HuH-7 (cell line): ENCODE data around the gene NKRF.
"Not testable (repeated sequence)": the region's sequence is repeated elsewhere in the genome, so short reads cannot be mapped to it uniquely, and the experiment has no call there.

Source experiments
- DNase-seq: peaks from one replicate; pipeline ENCODE4 v3.0.0; 2011; ENCODE audit warnings: low spot score

NKRF gene

GRCh38 chrX:119606280-119607017 is at the start of gene NKRF:
NKRF (minus strand) TSS chrX:119606424.
- peak; percentile 78 for DNase-seq

- no peak for DNase-seq
Measured at GRCh38 chrX:119655125-119655524, 48.9 kb upstream of the NKRF start.

GRCh38 chrX:119654112-119654531 is 47.9 kb upstream of the NKRF start:
- no peak for DNase-seq

DNA sequence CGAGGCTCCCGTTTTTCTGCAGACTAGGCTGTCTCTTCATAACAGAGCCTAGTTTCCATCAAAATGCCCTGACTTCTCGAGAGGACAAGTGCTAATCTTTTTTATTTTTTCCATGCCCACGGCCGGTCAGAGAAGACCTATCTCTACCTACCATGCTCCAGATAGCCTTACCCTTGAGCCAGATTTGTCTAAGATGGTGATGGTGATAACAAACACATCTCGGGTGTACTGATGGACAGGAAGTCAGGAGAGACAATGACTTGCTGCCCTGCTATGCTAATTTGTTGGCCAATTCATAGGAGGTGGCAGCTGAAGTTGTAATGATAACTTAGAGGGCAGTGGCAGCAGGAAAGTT is 42.2 kb upstream of the NKRF start:
- DNase-seq = no peak

GRCh38 chrX:119647552-119648420 is 41.6 kb upstream of the NKRF start:
- DNase-seq = no peak

DNA sequence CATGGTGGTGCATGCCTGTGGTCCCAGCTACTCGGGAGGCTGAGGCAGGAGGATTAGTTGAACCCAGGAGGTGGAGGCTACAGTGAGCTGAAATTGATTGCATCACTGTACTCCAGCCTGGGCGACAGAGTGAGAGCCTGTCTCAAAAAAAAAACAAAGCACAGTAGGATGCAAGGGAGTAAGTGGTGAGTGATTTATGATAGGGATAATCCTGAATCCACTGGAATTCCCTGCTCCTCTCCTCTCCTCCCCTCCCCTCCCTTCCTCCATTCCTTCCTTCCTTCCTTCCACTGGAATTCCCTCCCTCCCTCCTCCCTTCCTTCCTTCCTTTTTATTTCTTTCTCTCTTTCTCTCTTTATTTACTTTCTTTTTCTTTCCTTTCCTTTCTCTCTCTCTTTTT is 40.9 kb upstream of the NKRF start:
- no peak for DNase-seq

GRCh38 chrX:119646515-119646914 is 40.3 kb upstream of the NKRF start:
- no peak for DNase-seq

GRCh38 chrX:119643696-119644095 is 37.5 kb upstream of the NKRF start:
- DNase-seq = no peak

- DNase-seq = no peak
Measured at GRCh38 chrX:119640731-119641170, 34.5 kb upstream of the NKRF start.

DNA sequence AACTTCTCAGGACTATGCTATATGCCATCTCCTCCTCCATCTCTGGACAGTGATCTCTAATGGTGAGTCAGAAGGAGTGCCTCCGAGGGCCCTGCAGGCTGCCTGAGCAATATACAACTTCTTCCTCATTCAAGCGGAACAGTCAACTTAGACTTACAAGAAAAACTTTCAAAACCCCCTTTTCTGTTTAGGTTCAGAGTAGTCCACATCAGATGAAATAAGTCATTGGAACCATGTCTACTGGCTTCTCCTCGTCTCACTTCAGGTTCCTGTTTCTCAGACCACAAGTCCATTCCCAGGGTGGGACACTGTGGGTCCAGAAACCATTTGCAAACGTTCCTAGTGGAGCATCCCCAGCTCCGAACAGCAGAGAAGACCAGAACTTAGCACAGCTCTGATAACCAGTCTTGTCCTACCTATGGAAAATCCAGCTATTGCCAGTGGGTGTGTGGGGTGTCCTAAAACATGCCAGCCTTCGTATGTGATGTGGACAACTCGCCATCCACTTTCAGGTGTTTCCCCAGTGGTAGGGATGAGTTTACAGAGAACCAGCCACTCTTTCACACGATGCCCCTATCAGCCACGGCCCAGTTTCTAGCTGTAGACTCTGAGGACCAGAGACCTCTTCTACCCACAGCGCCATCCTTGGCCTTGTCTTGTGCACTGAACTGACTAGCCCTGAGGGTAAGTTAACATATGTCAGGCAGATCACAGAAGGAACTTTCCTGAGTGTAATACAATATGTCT is 32.7 kb upstream of the NKRF start:
- no peak for DNase-seq

DNA sequence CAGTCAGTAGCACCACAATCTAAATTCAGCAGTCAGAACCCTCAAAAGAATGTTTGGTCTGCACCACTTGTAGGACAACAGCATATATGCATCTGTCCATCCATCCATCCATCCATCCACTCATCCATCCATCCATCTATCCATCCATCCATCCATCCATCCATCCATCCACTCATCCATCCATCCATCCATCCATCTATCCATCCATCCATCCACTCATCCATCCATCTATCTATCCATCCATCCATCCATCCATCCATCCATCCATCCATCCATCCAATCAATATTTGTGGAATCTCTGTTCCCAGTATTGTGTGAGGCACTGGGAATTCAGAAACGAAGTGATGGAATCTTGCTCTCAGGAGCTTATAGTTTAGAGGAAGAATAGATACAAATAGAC is 31.2 kb upstream of the NKRF start:
- DNase-seq = not testable (repeated sequence)

DNA sequence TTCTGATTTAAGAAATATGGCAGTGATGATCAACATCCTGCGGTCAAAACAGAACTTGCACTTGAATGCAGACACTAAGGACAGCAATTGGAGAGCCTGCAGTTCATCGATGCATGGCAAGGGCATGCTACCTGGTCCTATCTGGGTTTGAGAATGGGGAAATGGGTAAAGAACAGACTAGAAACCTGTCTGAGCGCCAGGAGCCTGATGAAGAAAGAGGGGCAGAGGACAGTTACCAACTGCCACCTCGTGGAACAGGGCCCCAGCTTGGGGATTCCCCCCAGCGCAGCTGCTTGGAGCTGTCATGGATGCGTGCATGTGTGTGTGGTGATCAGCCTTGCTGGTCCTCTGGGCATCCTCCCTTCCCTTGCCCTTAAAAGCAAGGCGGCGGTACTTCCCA is 30.2 kb upstream of the NKRF start:
- DNase-seq = no peak

- no peak for DNase-seq
Measured at GRCh38 chrX:119635799-119636198, 29.6 kb upstream of the NKRF start.

DNA sequence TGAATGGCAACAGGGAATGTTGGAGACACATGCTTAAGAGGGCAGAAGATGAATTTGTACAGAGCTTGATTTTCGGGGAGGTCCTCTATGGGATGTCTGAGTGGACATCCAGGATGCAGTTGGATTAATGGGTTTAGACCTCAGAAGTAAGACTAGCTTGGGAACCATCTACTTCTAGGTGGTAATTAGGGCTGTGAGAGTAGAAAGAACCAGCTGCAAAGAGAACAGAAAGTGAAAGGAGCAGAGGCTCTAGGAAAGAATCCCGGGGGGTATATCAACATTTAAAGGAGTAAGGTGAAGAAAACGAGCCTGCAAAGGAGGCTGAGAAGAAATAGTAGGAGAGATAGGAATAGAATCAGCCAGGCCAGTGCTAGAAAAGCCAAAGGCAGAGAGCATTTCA is 29.0 kb upstream of the NKRF start:
- no peak for DNase-seq

GRCh38 chrX:119625843-119626242 is 19.6 kb upstream of the NKRF start:
- no peak for DNase-seq

DNA sequence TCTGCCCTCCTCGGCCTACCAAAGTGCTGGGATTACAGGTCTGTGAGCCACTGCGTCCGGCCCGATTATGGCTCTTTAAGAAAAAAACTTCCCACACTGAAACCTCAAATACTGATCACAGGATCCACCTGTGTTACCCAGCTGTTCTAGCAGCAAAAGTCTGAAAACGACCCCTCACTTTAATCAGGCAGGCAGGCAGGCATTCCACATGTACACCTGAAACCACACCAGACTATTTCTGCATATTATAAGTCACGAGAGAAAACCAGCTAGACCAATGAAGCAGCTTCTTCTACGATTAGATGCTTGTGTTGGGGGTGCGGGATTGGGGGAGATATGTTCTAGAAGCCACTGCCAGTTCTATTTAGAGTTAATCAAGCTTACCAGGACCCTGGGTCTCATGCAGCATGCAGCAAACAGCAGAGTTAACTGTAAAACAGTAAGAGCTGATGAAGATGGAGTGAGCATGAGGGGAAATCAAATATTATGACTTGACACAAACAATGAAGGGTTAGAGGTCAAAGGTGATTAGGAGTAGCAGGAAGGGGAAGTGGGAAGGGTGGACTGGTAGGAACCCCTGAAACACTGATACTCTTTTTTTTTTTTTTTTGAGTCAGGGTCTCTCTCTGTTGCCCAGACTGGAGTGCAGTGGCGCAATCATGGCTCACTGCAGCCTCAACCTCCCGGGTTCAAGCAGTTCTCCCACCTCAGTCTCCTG is 18.9 kb upstream of the NKRF start:
- no peak for DNase-seq

DNA sequence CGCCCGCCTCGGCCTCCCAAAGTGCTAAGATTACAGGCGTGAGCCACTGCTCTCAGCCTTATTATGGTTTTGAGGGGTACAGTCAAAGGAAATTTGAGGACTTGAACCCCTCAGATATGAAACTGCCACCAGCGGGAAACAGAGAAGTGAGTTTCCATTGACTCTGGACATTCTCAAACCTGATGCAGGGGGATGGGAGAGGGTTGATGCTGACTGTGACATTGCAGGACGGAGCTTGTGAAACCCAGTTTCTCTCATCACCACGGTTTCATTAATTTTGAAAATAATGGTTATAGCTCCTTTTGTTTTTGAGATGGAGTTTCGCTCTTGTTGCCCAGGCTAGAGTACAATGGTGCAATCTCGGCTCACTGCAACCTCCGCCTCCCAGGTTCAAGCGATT is 18.2 kb upstream of the NKRF start:
- no peak for DNase-seq

GRCh38 chrX:119622356-119623232 is 16.4 kb upstream of the NKRF start:
- DNase-seq = no peak

DNA sequence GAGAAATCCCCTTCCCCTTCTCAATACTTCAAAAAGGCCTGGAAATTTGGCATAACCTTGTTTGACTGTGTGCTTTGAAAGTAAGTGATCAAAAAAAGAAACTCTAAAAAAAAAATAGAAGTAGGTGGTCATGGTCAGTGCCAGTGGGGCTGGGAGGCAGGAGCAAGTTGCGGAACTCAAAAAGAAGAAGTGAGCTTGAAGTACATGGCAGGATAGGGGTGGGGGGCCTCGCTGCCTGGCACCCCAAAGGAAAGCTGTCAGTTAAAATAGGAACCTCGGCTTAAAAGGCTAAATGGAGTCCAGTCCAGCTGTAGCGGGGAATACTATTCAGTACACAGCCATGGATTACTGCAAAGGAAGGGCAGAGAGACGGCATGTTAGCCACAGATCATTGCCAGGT is 12.2 kb upstream of the NKRF start:
- no peak for DNase-seq

GRCh38 chrX:119617517-119618164 is 11.4 kb upstream of the NKRF start:
- DNase-seq = no peak

DNA sequence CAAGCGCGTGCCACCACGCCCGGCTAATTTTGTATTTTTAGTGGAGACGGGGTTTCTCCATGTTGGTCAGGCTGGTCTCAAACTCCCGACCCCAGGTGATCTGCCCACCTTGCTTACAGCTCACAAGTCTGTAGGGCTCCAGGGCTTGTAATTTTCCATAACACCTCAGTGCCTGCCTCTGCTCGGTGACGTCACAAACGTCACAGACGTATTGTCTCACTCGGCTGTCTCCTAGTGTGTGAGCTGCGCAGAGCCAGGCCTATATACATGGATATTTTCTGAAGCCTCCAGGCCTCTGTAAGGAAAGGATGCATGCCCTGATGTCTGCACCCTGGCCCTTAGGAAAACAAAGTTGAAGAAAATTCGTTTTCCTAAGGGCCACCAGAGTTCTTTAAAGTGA is 8.6 kb upstream of the NKRF start:
- DNase-seq = no peak
